Upper lobe of left lung (tissue), 6 donors: Measurements from ENCODE around the gene STARD5. TPM values are rescaled to one million over a fixed set of nuclear protein-coding genes. Genes with fewer than 3 reads are reported as not detected.

Experiments used
- ATAC-seq, 2 donors: fragments of 200-7000 bp; cut with Tn5 transposase; one replicate each; pipeline ENCODE4 v1.9.1; 2022; ENCODE audit warnings: mild to moderate bottlenecking in 2 of 2, moderate library complexity in 2 of 2; ENCODE audit not compliant: low FRiP score in 2 of 2
- DNase-seq, 2 donors: peaks; one replicate each; pipeline ENCODE4 v3.0.0-alpha.2; 2019 to 2020
- H3K27ac ChIP-seq, 4 donors: fragments of 200-600 bp; sonication (generic); one replicate each; pipeline ENCODE4 v1.5.1; 2016 to 2019
- H3K27me3 ChIP-seq, 4 donors: fragments of 200-600 bp; sonication (generic); one replicate each; pipeline ENCODE4 v1.5.1; 2017 to 2019
- H3K36me3 ChIP-seq, 4 donors: fragments of 200-600 bp; sonication (generic); one replicate each; pipeline ENCODE4 v1.5.1; 2016 to 2019
- H3K4me1 ChIP-seq, 4 donors: fragments of 200-600 bp; sonication (generic); one replicate each; pipeline ENCODE4 v1.5.1; 2018 to 2019
- H3K4me3 ChIP-seq, 4 donors: fragments of 200-600 bp; sonication (generic); one replicate each; pipeline ENCODE4 v1.5.1; 2017 to 2019; ENCODE audit warnings: mild to moderate bottlenecking in 2 of 4, moderate library complexity in 1 of 4
- H3K9me3 ChIP-seq, 4 donors: fragments of 200-600 bp; sonication (generic); one replicate each; pipeline ENCODE4 v1.5.1; 2018 to 2019
- EP300 ChIP-seq, 4 donors: sonication (generic); formaldehyde crosslinking; IDR thresholded peaks; one replicate each; pipeline ENCODE4 v1.5.1; 2017; ENCODE audit warnings: antibody characterized with exemption in 4 of 4, control low read depth in 2 of 4
- POLR2A ChIP-seq, 4 donors: fragments of 450-650 bp; IDR thresholded peaks; one replicate each; pipeline ENCODE4 v1.5.1; 2016 to 2017; ENCODE audit warnings: antibody characterized with exemption in 4 of 4, mild to moderate bottlenecking in 2 of 4
- POLR2AphosphoS5 ChIP-seq, 2 donors: sonication (generic); formaldehyde crosslinking; IDR thresholded peaks; one replicate each; pipeline ENCODE4 v1.5.1; 2017; ENCODE audit warnings: antibody characterized with exemption in 2 of 2
- WGBS, 2 donors: methylation state at CpG; one replicate each; pipeline ENCODE4 v1.1.5; 2017 to 2018; 5-methylcytosine and 5-hydroxymethylcytosine counted together
- total RNA-seq, 6 donors: library from RNA; depleted of rRNA in 4 of 6; stranded (reverse); fragments of >200 nt in 4 of 6; gene quantifications; one replicate each; pipeline versions ENCODE4 v1.1.0 to v1.2.1, GENCODE V29; 2016 to 2021
- TF ChIP-seq, protein P1 (sequence below), 6 experiments: fragments of 450-650 bp in 4 of 6; fragments of 200-600 bp in 2 of 6; sonication (generic) in 2 of 6; IDR thresholded peaks; one replicate each; pipeline ENCODE4 v1.5.1; 2016 to 2019; ENCODE audit warnings: antibody characterized with exemption in 6 of 6
- donor health status: DM: no; HTN: no; CAD: no; lungs with moderate emphysema.
- donor health status: DM: no; HTN: yes; CAD: no; lungs with severe emphysema.

Gene STARD5
- total RNA-seq, 6 donors from 2014 or later, result 3.0 to 8.3 (median 5.6) TPM

DNA sequence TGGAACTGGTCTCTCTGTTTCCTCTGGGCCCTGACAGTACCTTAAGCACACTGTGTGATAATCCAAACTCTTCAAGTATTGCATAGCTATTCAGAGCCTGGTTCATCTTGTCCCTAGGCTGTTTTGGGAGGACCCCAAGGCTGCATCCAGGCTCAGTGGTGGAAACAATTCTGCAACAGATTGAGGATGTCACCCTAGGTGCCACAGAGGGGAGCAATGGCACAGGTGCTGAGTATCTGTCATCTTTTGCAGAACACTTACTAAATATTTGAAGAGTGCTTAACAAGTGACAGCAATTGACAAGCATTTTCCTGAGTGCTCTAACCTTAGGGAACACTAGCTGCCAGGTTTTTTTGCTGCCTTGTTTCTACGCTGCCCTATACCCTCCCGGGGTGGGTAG lies 27.8 kb downstream of the STARD5 start:
- Histone ChIP-seq H3K4me3 (no peak overlapping the region), H3K36me3 (peaks cover 0 to 58% (median 11%) of the 10 kb centered on the region in 4 donors), H3K4me1 (peaks cover 24 to 49% (median 36%) of the 10 kb centered on the region in 4 donors), H3K9me3 (no peaks in the 10 kb centered on the region), H3K27ac (peak overlapping the region; percentile 79 to 84 (median 83)), H3K27me3 (no peaks in the 10 kb centered on the region)
- no peak for TF ChIP-seq POLR2AphosphoS5 (IDR thresholded peaks at IDR 0.05)
- TF ChIP-seq EP300 (IDR thresholded peaks at IDR 0.05), result no peak
- no peak for TF ChIP-seq POLR2A (IDR thresholded peaks at IDR 0.05)
- no peak for DNase-seq
- WGBS, 2 donors, result 32% methylated on average over 2 of the region's 2 CpGs; no CpG with 5 or more reads in 1 of the 2 donors
- ATAC-seq, result no peak

DNA sequence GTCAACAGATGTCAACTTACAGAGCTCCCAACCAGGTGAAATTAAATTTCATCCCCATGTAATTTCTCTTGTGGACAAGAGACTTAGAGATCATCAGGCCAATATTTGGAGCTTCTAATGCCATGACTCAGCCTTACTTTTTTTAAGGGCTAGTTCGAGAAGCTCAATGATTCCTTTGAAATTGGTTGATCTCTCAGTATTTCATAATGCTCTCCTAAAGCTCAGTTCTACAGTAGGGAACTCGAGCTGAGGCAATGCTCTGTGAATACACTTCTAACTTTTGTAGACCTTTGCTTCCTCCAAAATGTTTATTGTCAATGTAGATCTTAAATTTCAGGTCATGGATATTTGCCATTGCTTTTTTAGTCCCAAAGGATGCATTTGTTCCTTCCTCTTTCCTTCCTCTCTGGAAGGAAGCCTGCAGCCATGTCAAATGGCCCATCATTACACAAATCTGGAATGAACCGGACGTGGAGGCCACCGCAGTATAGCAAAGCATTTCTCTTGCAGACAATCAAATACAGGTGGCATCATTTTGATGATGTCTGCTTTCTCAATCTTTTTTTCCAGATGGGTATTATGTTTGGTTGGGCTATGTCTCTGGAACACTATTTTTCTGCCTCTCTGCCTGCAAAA lies 28.3 kb downstream of the STARD5 start:
- 55% methylated on average over 5 of the region's 5 CpGs for WGBS, 2 donors
- Histone ChIP-seq H3K27me3 (no peaks in the 10 kb centered on the region), H3K9me3 (no peaks in the 10 kb centered on the region), H3K36me3 (peaks cover 0 to 57% (median 9%) of the 10 kb centered on the region in 4 donors), H3K4me1 (peaks cover 24 to 49% (median 33%) of the 10 kb centered on the region in 4 donors), H3K27ac (peak overlapping the region; percentile 79 to 84 (median 83)), H3K4me3 (no peak overlapping the region)
- DNase-seq (no peak), ATAC-seq (no peak)
- TF ChIP-seq, protein P1, sequence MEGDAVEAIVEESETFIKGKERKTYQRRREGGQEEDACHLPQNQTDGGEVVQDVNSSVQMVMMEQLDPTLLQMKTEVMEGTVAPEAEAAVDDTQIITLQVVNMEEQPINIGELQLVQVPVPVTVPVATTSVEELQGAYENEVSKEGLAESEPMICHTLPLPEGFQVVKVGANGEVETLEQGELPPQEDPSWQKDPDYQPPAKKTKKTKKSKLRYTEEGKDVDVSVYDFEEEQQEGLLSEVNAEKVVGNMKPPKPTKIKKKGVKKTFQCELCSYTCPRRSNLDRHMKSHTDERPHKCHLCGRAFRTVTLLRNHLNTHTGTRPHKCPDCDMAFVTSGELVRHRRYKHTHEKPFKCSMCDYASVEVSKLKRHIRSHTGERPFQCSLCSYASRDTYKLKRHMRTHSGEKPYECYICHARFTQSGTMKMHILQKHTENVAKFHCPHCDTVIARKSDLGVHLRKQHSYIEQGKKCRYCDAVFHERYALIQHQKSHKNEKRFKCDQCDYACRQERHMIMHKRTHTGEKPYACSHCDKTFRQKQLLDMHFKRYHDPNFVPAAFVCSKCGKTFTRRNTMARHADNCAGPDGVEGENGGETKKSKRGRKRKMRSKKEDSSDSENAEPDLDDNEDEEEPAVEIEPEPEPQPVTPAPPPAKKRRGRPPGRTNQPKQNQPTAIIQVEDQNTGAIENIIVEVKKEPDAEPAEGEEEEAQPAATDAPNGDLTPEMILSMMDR (IDR thresholded peaks at IDR 0.05), result no peak
- TF ChIP-seq POLR2AphosphoS5 (IDR thresholded peaks at IDR 0.05), result no peak
- no peak for TF ChIP-seq POLR2A (IDR thresholded peaks at IDR 0.05)
- no peak for TF ChIP-seq EP300 (IDR thresholded peaks at IDR 0.05)

DNA sequence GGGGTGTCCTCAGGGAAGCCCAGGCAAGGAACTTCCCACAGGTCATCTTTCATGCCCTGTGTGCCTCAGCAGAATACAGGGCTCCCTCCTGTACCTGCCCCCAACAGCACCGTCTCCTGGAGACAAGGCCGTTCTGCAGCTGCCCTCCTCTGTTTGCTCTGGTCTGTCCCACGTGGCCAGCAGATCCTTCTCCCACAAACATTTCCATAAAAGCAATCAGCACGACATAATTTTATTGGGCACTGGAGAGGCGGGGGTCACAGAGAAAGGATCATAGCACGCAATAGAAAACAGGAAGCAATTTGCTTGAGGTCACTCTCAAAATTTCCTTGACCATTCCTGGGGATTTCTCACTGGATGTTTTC lies 29.4 kb downstream of the STARD5 start:
- ATAC-seq (no peak), DNase-seq (no peak)
- Histone ChIP-seq H3K27me3 (no peaks in the 10 kb centered on the region), H3K9me3 (no peaks in the 10 kb centered on the region), H3K36me3 (peaks cover 0 to 52% (median 4%) of the 10 kb centered on the region in 4 donors), H3K4me3 (no peak overlapping the region), H3K4me1 (peaks cover 24 to 49% (median 32%) of the 10 kb centered on the region in 4 donors), H3K27ac (peak overlapping the region; percentile 45 to 83 (median 66))
- WGBS, 2 donors, result 51 to 55% methylated on average over 5 to 6 of the region's 6 CpGs
- TF ChIP-seq, protein P1 (IDR thresholded peaks at IDR 0.05), result no peak
- TF ChIP-seq EP300 (IDR thresholded peaks at IDR 0.05) (no peak), POLR2A (IDR thresholded peaks at IDR 0.05) (no peak), POLR2AphosphoS5 (IDR thresholded peaks at IDR 0.05) (no peak)

DNA sequence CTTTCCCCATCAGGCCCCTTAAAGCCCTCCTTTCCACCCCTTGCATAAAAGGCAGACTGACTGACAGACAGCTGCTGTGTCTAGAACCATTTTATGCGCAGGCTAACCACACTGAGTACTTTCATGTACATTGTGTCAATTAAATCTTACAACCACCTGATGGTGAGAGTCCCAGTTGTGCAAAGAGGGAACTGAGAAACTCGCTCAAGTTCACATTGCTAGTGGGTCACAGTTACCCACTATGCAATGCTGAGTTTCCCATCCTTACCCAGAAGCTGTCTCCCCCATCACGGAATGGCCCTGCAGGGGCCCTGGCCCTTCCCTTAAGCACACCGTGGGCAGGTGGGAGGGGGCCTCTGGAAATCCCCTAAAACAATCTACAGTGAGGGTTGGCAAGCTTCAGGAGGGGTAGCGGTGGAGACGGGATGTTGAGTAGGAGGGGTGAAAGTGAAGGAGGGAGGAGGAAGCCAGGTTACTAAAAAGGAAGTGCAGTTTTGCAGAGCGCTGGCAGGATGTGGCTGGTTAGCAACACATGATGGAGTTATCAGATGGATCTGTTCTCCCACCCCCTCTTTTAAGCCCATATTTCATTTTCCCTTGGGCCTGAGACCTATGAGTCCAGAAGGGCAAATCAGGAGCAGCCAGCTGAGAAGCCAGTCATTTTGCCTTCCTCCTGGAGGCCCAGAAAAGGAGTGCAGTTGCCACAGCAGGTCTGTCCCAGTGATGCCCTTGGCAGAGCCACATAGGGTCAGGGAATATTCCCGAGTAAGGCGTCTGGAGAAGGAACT lies 30.0 kb downstream of the STARD5 start:
- Histone ChIP-seq H3K4me1 (peaks cover 24 to 48% (median 32%) of the 10 kb centered on the region in 4 donors), H3K27ac (peak overlapping the region; percentile 45 to 83 (median 66)), H3K27me3 (no peaks in the 10 kb centered on the region), H3K36me3 (peaks cover 0 to 50% (median 2%) of the 10 kb centered on the region in 4 donors), H3K9me3 (no peaks in the 10 kb centered on the region), H3K4me3 (no peak overlapping the region)
- DNase-seq (peak in 1 of 2 donors; percentile 72), ATAC-seq (peak; percentile 26 to 62)
- 36 to 45% methylated on average over 7 to 9 of the region's 9 CpGs for WGBS, 2 donors
- TF ChIP-seq POLR2AphosphoS5 (IDR thresholded peaks at IDR 0.05) (peak in 1 of 2 donors; percentile 22), POLR2A (IDR thresholded peaks at IDR 0.05) (peak in 1 of 4 donors; percentile 6), EP300 (IDR thresholded peaks at IDR 0.05) (no peak)
- TF ChIP-seq, protein P1 (IDR thresholded peaks at IDR 0.05), result peak in 1 of 6 experiments; percentile 8

DNA sequence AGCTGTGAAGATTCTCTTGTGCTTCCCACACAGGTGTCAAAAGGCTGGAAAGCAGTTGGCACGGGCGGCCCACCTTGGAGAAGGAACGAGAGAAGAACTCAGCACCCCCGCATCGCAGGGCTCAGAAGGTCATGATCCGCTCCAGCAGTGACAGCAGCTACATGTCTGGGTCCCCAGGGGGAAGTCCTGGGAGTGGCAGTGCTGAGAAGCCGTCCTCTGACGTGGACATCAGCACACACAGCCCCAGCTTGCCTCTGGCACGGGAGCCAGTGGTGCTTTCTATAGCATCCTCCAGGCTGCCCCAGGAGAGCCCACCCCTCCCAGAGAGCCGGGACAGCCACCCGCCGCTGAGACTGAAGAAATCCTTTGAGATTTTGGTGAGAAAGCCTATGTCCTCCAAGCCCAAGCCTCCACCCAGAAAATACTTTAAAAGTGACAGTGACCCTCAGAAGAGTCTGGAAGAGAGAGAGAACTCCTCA lies 31.4 kb downstream of the STARD5 start:
- DNase-seq, result no peak
- no peak for ATAC-seq
- Histone ChIP-seq H3K27ac (peak overlapping the region in 3 of 4 donors; percentile 45 to 83 (median 74)), H3K4me1 (peaks cover 24 to 35% (median 32%) of the 10 kb centered on the region in 4 donors), H3K4me3 (no peak overlapping the region), H3K9me3 (no peaks in the 10 kb centered on the region), H3K27me3 (no peaks in the 10 kb centered on the region), H3K36me3 (peaks cover 0 to 46% (median 2%) of the 10 kb centered on the region in 4 donors)
- no peak for TF ChIP-seq EP300 (IDR thresholded peaks at IDR 0.05)
- TF ChIP-seq POLR2A (IDR thresholded peaks at IDR 0.05), result no peak
- TF ChIP-seq, protein P1 (IDR thresholded peaks at IDR 0.05), result no peak
- no peak for TF ChIP-seq POLR2AphosphoS5 (IDR thresholded peaks at IDR 0.05)
- WGBS, 2 donors, result 88 to 91% methylated on average over 9 to 11 of the region's 12 CpGs
